ENCODE measurements around the gene SPTBN1. TPM values are rescaled to one million over a fixed set of nuclear protein-coding genes. Genes with fewer than 3 reads are reported as not detected.
A peak's percentile ranks its signal among the peaks of the same experiment; 100 is the strongest.

Gene SPTBN1
- total and polyA plus RNA-seq, 2 of the 13 experiments (the other 11 are each of a cell fraction or from before 2014, with no cell fraction given), result 123 to 299 TPM

- TF ChIP-seq ZNF432 (CRISPR knock-in tag; IDR thresholded peaks at IDR 0.05; ENCODE audit: borderline replicate concordance) (no peak), ZNF546 (CRISPR knock-in tag; conservative IDR thresholded peaks at IDR 0.05) (no peak), DBP (CRISPR knock-in tag; IDR thresholded peaks at IDR 0.05; ENCODE audit: not compliant biosample characterization) (no peak), SALL1 (CRISPR knock-in tag; IDR thresholded peaks at IDR 0.05) (0 out of 2 replicates have a peak, but pooled peaks have one; percentile 46), ZNF790 (CRISPR knock-in tag; IDR thresholded peaks at IDR 0.05; ENCODE audit: borderline replicate concordance) (no peak), NR0B2 (CRISPR knock-in tag; IDR thresholded peaks at IDR 0.05) (no peak), ZNF644 (CRISPR knock-in tag; IDR thresholded peaks at IDR 0.05; ENCODE audit: low read depth) (no peak), STAG1 (CRISPR knock-in tag; IDR thresholded peaks at IDR 0.05) (peak; percentile 93), KDM2A (CRISPR knock-in tag; IDR thresholded peaks at IDR 0.05; ENCODE audit: borderline replicate concordance, low read depth) (0 out of 2 replicates have a peak, but pooled peaks have one; percentile 24), ZBTB21 (CRISPR knock-in tag; IDR thresholded peaks at IDR 0.05) (no peak), SRY (CRISPR knock-in tag; IDR thresholded peaks at IDR 0.05) (no peak), RORA (CRISPR knock-in tag; IDR thresholded peaks at IDR 0.05) (no peak), SP140L (CRISPR knock-in tag; IDR thresholded peaks at IDR 0.05; ENCODE audit: borderline replicate concordance) (peak; percentile 35; the same call in 1 of the 2 replicates), ZNF343 (CRISPR knock-in tag; IDR thresholded peaks at IDR 0.05) (0 out of 2 replicates have a peak, but pooled peaks have one; percentile 50), CTCF (CRISPR knock-in tag; IDR thresholded peaks at IDR 0.05) (peak; percentile 90), THRA (CRISPR knock-in tag; IDR thresholded peaks at IDR 0.05; ENCODE audit: borderline replicate concordance) (peak; percentile 34; the same call in 1 of the 2 replicates), WIZ (CRISPR knock-in tag; IDR thresholded peaks at IDR 0.05) (no peak), HNF4A (CRISPR knock-in tag; IDR thresholded peaks at IDR 0.05) (no peak), TAF1 (CRISPR knock-in tag; IDR thresholded peaks at IDR 0.05) (no peak), TAF15 (IDR thresholded peaks at IDR 0.05; ENCODE audit: low read depth, low read length, poor library complexity, severe bottlenecking) (no peak), TFAP4 (IDR thresholded peaks at IDR 0.05; ENCODE audit: borderline replicate concordance, low read depth) (0 out of 2 replicates have a peak, but pooled peaks have one; percentile 11), SRSF1 (optimal IDR thresholded peaks at IDR 0.05; ENCODE audit: low read depth, low read length) (no peak), ZBTB7B (CRISPR knock-in tag; IDR thresholded peaks at IDR 0.05) (0 out of 2 replicates have a peak, but pooled peaks have one; percentile 31), ZBTB8A (CRISPR knock-in tag; IDR thresholded peaks at IDR 0.05; ENCODE audit: borderline replicate concordance, low read depth) (no peak), FOXA3 (CRISPR knock-in tag; IDR thresholded peaks at IDR 0.05) (0 out of 2 replicates have a peak, but pooled peaks have one; percentile 15), PTBP1 (IDR thresholded peaks at IDR 0.05; ENCODE audit: low read depth, low read length, poor library complexity, severe bottlenecking) (no peak)
Observed at GRCh38 chr2:54522624-54523281, 66.6 kb downstream of the SPTBN1 start (continued).
